CD4-positive, alpha-beta T cell treated with Interleukin-4 for 1 hour (primary cell): ENCODE measurements around the gene ERFL.
"Not testable (repeated sequence)": the region's sequence is repeated elsewhere in the genome, so short reads cannot be mapped to it uniquely, and the experiment has no call there.

Experiments used
- DNase-seq, 2 donors: peaks; one replicate each; pipeline ENCODE4 v3.0.0-alpha.2; 2020 to 2022

ERFL gene

DNA sequence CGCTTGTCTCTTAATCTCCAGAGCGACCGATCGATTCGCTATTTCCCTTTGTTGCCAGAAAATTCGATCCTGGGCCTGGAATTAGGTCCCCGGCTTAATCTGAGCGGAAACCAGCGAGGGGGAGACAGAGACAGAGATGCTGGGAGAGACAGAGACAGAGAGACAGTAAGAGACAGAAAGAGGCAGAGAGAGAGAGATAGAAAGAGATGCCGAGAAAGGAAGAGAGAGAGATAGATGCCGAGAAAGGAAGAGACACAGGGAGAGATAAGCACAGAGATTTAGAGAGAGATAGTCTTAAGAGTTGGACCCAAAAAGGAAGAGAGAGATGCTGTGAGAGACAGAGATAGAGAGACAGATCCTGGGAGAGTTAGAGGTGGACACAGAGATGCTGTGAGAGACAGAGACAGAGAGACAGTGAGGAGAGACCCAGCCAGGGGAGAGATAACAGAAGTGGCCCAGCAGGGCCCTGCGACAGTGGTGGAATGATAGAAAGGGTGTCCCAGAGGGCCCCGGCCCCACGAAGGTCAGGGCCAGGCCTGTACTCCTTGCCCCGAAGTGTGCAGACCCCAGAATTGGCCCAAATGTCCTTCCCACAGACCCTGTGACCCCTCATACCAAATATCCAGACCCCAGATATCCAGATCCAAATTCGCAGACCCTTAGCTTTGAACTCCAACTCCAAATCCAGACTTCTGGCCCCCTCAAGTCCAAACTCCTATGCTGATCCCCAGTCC is 1.3 kb downstream of the ERFL start:
- DNase-seq = no peak

GRCh38 chr19:41926028-41926762 is 2.1 kb downstream of the ERFL start:
- DNase-seq = no peak

DNA sequence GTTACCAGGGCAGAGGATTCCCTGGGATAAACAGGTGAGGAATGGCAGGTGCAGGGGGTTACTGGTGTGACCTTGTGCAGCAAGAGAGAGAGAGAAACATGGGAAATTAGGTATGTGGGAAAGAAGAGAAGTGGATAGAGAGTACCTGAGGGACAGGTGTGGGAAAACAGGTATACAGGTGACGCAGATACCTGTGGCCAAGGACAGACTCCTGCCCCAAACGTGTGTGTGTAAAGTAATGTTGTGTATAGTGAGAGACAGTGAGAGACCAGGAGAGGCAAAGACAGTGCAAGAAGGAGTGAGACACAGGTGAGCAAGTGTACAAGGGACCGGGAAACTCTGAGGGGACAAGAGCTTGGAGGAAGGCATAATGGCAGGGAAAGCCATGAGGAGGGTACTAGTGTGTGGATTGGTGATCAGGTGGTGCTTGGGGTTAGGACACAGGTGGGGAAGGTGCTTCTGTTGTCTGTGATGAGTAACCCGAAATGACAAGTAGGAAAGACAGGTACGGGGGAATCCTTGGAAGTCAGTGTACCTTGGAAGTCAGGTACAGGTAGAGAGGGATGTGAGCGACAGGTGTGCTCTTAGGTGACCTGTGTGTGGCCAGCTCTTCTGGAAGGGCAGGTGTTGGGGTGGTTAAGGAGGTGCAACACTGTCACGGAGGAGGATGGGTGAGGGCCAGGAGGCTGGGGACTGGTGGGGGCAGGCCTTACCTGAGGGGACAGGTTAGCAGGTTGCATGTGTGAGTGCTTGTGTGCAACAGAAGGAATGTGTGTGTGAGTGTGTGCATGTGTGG is 2.8 kb downstream of the ERFL start:
- no peak for DNase-seq

DNA sequence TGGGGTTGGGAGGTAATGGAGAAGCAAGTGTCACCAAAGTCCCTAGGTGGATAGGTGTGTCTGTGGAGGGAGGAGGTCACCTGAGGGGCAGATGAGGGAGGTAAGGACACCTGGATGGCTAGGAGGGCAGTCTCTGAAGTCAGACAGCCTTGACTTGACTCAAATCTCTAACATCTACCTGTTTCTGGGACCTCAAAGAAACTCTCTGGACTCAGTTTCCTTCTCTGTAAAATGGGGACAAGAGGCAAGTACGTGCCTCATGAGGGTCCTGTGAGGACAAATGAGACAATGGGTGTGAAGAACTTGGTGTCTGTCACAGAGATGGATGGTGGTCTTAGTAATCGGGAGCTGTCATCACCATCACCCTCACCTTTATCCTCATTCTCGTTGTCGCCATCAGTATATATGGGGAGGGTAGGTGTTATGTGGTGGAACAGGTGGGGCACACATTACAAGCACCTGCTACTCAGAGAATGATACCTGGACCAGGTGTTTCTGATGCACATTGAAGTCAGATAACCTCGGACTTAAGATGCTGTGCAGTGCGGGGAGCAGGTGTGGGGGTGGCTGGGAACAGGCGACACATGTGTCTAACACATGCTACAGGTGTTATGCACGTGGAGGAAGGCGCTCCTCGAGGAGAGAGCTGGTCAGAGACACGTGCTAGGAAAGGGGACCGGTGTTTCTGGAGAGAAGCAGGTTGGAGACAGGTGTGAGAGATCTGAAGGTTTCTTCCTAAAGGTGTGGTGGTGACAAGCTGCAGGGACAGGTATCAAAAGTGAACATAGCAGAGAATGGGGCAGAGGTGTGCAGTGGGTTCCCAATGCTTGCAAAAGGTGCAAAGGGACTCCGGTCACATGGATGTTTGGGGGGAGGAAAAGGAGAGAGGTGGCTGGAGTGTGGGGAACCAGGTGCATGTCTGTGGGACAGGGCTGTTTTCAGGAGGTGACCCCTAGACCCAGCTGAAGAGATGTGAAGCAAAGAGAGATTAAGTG is 3.8 kb downstream of the ERFL start:
- DNase-seq = no peak

- no peak for DNase-seq
Observed at GRCh38 chr19:41923045-41923788, 5.0 kb downstream of the ERFL start.

GRCh38 chr19:41922585-41922984 is 5.7 kb downstream of the ERFL start:
- no peak for DNase-seq

- no peak for DNase-seq
Observed at GRCh38 chr19:41921577-41922576, 6.4 kb downstream of the ERFL start.

GRCh38 chr19:41920882-41921576 is 7.2 kb downstream of the ERFL start:
- no peak for DNase-seq

DNA sequence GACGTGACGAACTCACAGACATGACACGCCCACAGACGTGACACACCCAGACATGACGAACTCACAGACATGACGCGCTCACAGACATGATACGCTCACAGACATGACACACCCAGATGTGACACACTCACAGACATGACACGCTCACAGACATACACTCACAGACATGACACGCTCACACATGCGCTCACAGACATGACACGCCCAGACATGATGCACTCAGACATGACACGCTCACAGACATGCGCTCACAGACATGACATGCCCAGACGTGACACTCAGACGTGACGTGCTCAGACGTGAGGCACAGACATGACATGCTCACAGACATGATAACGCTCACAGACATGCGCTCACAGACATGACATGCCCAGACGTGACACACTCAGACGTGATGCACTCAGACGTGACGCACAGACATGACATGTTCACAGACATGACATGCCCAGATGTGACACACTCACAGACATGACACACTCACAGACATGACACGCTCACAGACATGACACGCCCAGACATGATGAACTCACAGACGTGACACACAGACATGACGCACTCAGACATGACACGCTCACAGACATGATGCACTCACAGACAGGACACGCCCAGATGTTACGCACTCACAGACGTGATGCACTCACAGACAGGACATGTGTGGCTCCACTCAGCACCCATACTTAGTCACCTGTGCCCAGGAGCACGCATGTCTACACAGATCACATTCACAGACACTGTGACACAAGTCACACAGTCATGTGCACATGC is 8.1 kb downstream of the ERFL start:
- DNase-seq = no peak

DNA sequence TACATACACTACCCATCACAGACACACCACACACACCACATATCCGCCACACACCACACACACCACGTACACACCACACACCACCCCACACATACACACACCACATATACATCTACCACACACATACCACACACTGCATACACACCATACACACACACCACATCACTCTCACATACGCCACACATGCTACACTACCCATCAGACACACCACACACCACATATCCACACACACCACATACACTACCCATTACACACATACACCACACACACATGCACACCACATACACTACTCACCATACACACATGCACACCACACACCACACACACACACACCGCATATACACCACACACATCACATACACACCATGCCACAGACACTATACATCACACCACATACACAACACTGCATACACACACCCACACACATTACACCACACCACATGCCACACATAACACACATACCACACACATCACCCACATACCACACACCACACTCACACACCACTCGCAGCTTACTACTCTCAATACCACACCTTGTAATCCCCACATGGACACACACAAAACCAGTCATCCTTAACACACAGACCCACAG is 9.5 kb downstream of the ERFL start:
- no peak for DNase-seq

DNA sequence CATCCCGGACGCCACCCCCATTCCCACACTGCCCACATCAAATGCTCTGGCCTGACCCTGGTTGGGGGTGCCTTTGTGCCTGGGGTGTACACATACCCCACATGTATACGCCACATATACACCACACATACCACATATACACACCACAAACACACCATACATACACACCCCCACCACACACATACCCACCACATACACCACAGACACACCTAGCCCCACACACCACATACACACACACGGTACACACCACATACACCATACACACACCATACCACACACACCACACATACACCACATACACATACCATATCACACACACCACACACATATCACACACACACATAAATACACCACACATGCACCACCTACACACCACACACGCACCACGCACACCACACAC is 10.2 kb downstream of the ERFL start:
- DNase-seq = no peak

GRCh38 chr19:41917676-41918075 is 10.6 kb downstream of the ERFL start:
- DNase-seq = no peak

DNA sequence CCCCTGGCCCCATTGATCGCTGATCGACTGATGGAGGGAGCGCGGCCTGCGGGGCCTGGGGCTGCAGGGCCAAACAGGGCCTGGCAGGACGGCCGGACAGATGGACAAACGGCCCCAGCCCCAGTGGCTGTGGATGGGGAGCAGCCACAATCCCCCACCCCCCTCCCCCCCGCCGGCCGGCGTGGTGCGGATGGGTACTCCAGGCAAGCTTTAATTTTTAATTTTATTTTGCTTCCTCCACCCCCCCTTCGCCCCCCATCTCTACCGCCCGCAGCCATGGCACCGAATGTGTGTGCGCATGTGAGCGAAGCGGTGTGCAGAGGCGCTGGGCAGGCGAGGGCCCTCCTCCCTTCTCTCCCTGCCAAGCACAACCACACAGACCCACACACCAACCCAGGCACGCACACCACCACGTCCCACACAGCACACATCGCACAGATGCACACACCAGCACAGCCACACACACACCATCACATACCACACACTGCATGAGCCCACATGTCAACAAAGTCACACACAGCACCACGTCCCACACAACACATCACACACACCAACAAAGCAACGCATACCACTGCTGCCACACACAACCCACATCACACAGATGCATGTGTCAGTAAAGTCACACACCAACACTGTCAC is 12.4 kb downstream of the ERFL start:
- DNase-seq = no peak

GRCh38 chr19:41915021-41915775 is 13.1 kb downstream of the ERFL start:
- no peak for DNase-seq

DNA sequence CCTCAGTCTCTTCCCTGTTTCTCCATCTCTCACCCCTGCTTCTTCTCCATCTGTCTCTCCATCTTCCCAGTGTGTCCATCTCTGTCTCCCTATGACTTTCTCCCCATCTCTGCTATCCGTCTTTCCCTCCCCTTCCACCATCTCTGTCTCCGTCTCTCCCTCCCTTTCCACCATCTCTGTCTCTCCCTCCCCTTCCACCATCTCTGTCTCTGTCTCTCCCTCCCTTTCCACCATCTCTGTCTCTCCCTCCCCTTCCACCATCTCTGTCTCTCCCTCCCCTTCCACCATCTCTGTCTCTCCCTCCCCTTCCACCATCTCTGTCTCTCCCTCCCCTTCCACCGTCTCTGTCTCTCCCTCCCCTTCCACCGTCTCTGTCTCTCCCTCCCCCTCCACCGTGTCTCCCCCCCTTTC is 13.8 kb downstream of the ERFL start:
- not testable (repeated sequence) for DNase-seq

DNA sequence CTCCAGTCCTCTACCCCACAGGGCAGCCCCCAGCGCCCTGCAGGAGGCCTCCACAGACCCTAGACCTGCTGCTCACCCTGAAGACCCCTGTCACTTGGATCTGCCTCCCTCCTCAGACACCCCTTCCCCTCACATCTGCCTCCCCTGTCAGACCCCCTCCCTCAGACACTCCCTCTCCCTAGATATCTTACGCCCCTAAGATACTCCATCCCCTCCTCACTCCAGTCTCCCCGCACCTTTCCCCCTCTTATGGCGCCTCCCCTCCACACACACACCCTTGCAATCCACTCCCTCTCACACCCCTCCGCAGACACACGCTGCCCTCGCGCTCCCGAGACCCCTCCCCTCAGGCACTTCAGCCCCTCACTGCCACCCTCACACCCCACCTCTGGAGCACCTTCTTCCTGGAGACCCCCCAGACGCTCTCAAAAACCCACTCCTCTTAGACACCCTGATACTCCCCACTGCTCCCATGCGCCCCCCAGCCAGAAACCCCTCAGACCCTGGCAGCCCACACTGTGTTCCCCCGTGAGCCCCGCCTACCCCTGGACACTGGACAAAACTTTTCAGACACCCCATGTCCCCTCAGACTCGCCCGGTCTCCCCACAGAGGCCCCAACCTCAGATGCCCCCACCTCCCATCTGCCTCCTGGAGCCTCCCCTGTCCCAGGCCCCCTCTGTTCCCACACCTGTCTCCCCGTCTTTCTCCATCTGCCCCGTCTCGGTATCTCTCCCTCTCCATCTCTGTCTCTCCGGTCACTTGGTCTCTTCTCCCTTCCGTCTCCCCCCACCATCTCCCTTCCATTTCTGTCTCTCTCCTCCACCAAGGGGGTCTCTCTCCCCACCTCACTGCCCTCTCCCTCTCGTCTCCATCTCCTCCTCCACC is 14.5 kb downstream of the ERFL start:
- no peak for DNase-seq
